Testis (tissue), 2 donors: ENCODE data around the gene ANKRD40CL.

Source experiments
- POLR2A ChIP-seq: fragments of 450-650 bp; IDR thresholded peaks from one replicate; pipeline ENCODE4 v1.6.1; 2017; ENCODE audit warnings: antibody characterized with exemption, mild to moderate bottlenecking, moderate library complexity
- TF ChIP-seq, protein P1 (sequence below), 3 experiments: fragments of 450-650 bp in 2 of 3; fragments of 200-600 bp in 1 of 3; sonication (generic) in 1 of 3; IDR thresholded peaks; one replicate each; pipeline ENCODE4 v1.5.1; 2016 to 2019; ENCODE audit warnings: antibody characterized with exemption in 3 of 3, mild to moderate bottlenecking in 2 of 3, moderate library complexity in 1 of 3

DNA sequence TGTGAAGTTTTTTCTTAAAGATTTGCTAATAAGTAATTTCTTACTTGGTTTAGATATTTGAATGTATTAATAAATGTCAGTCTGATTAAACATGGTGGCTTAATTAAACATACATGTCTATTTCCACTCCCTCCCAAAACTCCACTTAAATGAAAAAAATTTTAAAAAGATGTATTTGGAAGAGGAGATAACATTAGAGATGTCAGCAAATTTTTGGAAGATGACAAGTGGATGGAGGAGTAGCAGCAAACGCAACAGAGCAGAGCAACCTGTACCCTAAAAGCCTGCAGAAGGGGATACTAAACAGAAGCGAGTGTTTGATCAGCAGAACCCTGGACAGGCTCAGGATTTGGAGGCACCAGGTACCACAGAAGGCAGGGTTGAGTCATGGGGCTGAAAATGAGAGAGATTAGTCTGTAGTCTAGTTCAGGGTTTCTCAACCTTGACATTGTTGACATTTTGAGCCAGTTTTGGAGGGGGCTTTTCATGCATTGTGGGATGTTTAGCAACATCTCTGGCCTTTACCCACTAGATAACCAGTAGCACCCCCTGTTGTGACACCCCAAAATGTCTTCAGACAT is 30.1 kb downstream of the ANKRD40CL start:
- TF ChIP-seq, protein P1, sequence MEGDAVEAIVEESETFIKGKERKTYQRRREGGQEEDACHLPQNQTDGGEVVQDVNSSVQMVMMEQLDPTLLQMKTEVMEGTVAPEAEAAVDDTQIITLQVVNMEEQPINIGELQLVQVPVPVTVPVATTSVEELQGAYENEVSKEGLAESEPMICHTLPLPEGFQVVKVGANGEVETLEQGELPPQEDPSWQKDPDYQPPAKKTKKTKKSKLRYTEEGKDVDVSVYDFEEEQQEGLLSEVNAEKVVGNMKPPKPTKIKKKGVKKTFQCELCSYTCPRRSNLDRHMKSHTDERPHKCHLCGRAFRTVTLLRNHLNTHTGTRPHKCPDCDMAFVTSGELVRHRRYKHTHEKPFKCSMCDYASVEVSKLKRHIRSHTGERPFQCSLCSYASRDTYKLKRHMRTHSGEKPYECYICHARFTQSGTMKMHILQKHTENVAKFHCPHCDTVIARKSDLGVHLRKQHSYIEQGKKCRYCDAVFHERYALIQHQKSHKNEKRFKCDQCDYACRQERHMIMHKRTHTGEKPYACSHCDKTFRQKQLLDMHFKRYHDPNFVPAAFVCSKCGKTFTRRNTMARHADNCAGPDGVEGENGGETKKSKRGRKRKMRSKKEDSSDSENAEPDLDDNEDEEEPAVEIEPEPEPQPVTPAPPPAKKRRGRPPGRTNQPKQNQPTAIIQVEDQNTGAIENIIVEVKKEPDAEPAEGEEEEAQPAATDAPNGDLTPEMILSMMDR (IDR thresholded peaks at IDR 0.05) = no peak
- no peak for TF ChIP-seq POLR2A
